GM21576 (cell line): ENCODE data around the gene B3GNT4.
"Not testable (repeated sequence)": the region's sequence is repeated elsewhere in the genome, so short reads cannot be mapped to it uniquely, and the experiment has no call there.

Experiments
- ATAC-seq: cut with Tn5 transposase; IDR thresholded peaks from one replicate; pipeline ENCODE4 v1.9.1; 2021; ENCODE audit warnings: mild to moderate bottlenecking, moderate library complexity; ENCODE audit not compliant: unreplicated experiment

The B3GNT4 gene

GRCh38 chr12:122208073-122208820 is 4.7 kb downstream of the B3GNT4 start:
- no peak for ATAC-seq

- no peak for ATAC-seq
Measured at GRCh38 chr12:122215771-122216170, 12.3 kb downstream of the B3GNT4 start.

- no peak for ATAC-seq
Measured at GRCh38 chr12:122216445-122216844, 12.9 kb downstream of the B3GNT4 start.

GRCh38 chr12:122225683-122226365 is 22.3 kb downstream of the B3GNT4 start, which contains the start of gene DIABLO:
TSS of gene DIABLO (minus strand) at chr12:122226052. CDS start at chr12:122226014, 38 bp downstream.
- ATAC-seq, result peak; percentile 94

- no peak for ATAC-seq
Measured at GRCh38 chr12:122226366-122227125, 23.0 kb downstream of the B3GNT4 start.

GRCh38 chr12:122227341-122227740 is 23.8 kb downstream of the B3GNT4 start:
- ATAC-seq, result no peak

GRCh38 chr12:122228092-122228491 is 24.6 kb downstream of the B3GNT4 start:
- ATAC-seq, result no peak

GRCh38 chr12:122230798-122231197 is 27.3 kb downstream of the B3GNT4 start:
- no peak for ATAC-seq

- ATAC-seq, result no peak
Measured at GRCh38 chr12:122232691-122233090, 29.2 kb downstream of the B3GNT4 start.

GRCh38 chr12:122235741-122236140 is 32.2 kb downstream of the B3GNT4 start:
- ATAC-seq, result no peak

- no peak for ATAC-seq
Measured at GRCh38 chr12:122238861-122239260, 35.4 kb downstream of the B3GNT4 start.

- no peak for ATAC-seq
Measured at GRCh38 chr12:122243965-122244364, 40.5 kb downstream of the B3GNT4 start.

- ATAC-seq, result no peak
Measured at GRCh38 chr12:122244565-122245371, 41.3 kb downstream of the B3GNT4 start.

GRCh38 chr12:122245553-122245952 is 42.0 kb downstream of the B3GNT4 start:
- no peak for ATAC-seq

- no peak for ATAC-seq
Measured at GRCh38 chr12:122250047-122250446, 46.5 kb downstream of the B3GNT4 start.

- ATAC-seq, result no peak
Measured at GRCh38 chr12:122250536-122250935, 47.0 kb downstream of the B3GNT4 start.

- ATAC-seq, result not testable (repeated sequence)
Measured at GRCh38 chr12:122258462-122258861, 55.0 kb downstream of the B3GNT4 start.
